HG03520 (cell line): ENCODE results near the gene PHF23.

Experiments
- ATAC-seq: cut with Tn5 transposase; IDR thresholded peaks from one replicate; pipeline ENCODE4 v1.9.1; 2021; ENCODE audit warnings: mild to moderate bottlenecking, moderate library complexity; ENCODE audit not compliant: unreplicated experiment

Gene PHF23

DNA sequence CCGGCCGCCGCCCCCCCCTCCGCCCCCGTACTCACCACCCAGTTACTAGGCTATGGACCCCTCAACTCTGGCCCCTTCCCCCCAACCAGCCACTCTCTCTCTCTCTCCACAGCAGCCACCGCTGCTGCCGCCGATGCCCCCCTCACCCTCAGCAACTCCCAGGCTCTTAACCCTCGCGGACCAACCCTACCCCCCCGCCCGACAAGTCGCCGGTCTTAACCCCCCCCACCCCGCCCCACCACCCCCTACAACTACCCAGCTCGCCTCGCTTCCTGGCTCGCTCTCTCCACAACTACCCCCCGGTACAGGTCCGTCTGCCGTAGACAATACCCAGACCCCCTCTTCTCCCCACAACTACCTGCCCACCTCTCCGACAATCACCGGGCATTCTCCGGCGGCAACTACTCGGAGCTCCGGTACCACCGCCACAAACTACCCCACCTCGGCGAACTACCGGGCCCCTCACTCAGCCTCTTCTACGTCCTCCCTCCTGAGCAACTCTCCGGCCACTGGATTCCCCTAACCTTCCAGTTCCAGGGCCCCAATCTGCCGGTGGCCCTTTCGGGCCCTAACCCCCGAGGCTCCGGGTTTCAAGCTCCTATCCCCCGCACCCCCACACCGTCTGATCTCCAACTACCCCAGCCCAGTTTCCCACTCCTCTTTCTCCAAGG is 702 bp downstream of the PHF23 start:
- no peak for ATAC-seq

DNA sequence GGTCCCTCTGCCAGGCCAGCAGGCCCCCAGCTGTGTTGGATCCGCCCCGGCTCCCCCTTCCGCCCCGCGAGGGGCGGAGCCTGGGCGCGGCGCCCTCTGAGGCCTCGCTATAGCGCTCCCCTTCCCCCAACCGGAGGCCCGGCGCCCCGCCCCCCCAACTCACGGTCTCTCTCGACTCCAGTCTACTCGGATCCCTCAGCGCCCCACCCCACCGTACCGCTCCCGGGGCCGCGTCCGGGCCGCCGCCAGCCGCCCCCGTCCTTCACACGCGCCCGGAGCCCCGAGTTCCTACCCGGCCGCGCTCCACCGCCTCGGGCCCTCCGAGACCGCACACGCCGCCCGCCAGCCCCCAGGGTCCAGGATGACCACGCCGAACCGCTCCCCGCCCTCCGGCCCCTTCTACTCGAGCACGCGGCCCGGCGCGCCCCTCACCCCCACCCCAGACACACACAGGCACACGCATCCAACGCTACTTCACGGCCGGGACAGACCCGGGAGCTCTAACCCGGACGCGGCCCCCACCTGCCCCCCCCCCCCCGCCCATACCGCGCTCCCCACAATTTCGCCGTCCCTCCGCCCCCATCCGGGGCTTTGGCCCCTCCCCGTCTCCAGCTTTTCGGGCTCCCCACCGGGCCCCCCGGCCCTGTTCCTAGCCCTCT is 1.4 kb downstream of the PHF23 start:
- ATAC-seq = no peak

DNA sequence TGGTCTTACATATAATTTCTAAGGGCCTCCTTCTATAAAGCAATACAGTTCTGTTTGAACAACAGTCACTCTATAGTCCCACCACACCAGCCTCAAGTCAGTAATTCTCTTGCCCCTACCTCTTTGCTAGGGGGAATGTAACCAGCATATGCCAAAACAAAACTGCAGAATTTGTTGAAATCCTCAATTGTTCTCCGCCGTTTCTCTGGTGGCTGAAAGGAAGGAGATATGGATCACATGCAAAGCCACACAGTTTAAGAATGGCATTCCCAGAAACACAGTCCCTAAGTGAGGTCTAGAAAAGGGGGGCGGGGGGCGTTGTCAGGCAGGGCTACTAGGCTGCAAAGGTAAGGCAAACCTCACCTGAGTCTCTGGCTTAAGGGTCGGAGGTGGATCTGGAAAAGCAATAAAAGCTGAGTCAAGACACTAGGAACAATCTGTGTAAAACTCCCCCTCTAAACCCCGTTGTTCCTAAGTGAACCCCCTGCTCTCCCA is 1.9 kb downstream of the PHF23 start:
- ATAC-seq = no peak

DNA sequence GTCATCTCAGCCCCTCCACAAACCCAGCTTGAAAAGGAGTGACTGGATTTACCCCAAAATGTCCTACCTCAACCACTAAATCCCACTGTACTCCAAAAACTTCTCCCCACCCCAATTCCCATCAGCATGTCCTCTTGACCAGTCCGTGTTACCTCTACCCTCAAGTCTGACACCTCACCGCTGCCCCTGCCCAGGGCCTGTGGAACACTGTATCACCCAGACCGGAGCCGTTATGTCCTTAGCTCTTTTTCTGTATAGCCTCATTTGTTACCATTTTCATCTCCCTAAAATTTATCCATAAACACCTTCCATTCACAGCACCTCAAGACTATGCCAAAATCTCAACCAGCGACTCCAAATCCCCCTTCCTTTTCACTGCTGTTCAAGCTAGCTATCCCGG is 2.4 kb downstream of the PHF23 start:
- ATAC-seq = no peak

DNA sequence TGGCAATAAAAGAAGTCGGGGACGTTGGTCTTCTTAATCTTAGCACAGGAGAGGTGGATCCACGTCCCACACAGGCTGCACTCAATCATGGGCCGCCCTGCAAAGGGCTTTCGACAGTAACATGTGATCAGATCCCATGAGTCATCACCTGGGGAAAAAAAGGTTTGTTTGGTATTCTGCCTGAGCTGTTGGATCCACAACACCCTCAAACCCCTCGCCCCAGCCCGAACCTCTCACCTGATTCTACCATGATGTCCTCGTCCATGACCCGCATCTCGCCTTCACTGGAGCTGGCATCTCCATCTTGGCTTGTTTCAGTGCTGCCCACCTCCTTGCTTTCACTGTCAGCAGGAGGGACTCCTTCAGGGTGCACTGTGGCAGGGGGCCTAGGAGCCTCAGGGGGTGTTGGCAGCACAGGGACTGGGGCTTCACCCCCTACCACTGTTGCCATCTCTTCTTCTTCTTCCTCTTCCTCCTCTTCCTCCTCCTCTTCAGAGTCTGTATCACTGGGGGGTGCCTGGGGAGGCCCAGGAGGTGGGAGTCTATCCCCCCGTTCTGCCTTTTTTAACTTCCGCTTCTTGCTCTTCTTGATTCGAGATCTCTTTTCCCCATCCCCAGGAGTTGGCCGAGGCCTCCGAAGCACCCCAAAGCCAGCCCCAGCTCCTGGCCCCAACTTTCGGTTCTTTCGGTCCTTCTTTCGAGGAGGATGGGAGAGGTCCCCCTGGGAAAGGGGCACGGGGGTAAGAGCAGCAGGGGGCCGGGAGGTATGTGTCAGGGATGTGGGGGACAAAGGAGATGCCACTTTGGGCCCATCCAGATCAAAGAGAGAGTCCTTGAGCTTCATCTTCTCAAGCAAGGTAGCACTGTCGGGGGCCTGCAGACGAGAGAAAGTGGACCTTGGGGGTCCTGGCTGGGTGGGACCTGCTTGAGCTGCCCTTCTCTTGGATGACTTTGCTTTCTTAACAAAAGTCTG is 3.3 kb downstream of the PHF23 start:
- ATAC-seq = no peak

DNA sequence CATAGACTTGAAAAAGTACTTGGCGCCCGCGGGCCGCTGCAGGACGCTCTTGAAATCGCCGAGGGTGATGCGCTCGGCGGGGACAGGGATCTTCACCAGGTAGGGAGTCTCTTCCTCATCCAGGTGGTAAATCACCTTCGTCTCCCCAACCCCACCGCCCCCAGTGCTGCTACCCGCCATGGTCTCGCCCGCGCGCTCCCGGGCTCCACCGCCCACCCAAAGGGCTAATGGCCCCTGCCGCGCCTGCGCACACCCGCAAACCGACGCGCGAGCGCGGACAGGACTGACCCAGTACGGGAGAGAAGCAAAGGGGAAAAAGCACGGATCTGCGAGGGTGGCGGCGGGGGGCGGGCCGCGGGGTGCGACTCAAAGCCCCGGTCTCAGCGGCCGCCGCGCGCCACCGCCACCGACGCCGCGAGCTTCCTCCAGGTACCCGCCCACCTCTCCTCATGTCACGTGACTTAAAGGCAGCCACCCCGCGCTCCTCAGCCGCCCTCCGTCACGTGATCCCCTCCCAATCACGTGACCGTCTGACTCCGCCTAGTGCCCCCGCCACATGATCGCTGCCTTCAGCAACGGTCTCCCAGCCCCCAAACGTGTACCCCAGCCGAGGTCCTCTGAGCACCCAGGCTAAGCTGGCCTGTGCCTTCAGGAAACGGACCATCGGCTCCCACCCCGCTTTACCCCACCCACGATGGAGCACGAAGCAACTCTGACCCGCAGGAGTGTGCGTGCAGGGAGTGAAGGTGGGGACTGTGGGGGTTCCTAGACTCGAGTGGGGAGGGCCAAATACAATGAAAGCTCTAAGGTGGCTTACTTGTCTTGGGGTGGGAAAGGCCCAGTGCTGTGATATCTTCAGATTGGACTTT is 4.9 kb downstream of the PHF23 start, which contains the start of gene DVL2:
DVL2 (minus strand) TSS at position 435 of the 869 bp plus-strand sequence; CDS start at position 180, 255 bp downstream.
- ATAC-seq = peak; percentile 44

DNA sequence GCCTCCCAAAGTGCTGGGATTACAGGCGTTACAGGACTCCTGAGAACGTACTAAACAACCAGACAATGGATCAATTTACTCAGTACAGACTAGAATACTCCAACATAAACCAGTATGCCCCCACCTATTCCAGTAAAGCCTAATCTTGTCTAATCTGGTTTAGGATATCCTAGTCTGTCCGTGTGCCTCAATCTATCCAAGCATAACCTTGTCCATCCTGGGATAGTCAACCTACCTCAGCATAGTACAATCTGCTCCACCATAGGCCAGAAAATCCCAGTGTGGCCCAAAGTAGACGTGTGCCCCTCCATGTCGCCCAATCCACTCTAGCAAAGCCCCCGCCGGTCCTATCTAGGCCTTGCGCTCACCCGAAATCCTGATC is 5.6 kb downstream of the PHF23 start:
- ATAC-seq = no peak

DNA sequence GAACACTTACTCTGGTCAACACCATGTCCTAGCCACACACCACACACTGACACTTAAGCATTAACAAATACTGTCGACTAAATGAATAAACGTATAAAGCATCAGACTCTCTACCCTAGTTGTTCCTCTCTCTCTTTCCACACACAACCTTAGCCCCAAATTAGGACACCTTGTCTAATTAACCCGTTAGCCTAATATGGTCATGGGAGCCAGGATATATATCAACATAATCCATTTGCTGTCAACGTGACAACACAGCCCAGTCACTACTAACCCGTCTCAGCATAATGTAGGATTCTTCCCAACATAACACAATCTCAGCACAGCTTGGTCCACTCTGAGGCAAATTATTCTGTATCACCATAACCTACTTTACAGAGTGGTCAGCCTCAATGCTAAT is 7.1 kb downstream of the PHF23 start:
- no peak for ATAC-seq

DNA sequence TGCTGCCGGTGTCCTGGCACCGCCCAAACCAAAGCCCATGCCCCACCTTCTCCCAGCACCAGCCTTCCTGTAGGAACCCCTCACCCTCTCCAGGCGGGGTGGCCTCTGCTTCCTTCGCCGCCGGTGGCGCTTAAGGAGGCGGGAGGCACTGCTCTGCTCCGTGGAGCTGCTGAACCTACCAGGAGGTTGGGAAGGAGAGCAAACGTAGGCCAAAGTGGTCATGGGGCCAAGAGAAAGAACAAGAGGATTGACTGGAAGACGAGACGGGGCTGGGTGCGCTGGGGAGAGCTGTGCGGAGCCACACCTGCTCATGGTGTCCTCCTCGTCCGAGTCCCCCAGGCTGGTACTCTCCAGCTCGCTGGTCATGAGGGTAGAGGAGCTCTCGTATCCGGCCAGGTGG is 9.8 kb downstream of the PHF23 start:
- no peak for ATAC-seq

DNA sequence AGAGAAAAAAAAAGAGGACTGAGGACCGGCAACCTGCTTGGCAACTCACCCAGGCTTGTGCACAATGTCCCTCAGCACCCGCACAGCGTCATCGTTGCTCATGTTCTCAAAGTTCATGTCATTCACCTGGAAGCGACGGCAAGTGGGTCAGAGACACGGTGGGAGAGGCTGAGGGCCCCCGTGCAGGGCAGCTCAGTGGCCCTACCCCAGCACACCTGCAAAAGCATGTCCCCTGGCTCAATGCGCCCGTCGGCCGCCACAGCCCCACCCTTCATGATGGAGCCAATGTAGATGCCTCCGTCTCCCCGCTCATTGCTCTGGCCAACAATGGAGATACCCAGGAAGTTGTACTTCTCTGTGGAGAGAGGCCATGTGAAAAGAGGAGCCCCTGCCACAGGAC is 10.3 kb downstream of the PHF23 start:
- no peak for ATAC-seq

DNA sequence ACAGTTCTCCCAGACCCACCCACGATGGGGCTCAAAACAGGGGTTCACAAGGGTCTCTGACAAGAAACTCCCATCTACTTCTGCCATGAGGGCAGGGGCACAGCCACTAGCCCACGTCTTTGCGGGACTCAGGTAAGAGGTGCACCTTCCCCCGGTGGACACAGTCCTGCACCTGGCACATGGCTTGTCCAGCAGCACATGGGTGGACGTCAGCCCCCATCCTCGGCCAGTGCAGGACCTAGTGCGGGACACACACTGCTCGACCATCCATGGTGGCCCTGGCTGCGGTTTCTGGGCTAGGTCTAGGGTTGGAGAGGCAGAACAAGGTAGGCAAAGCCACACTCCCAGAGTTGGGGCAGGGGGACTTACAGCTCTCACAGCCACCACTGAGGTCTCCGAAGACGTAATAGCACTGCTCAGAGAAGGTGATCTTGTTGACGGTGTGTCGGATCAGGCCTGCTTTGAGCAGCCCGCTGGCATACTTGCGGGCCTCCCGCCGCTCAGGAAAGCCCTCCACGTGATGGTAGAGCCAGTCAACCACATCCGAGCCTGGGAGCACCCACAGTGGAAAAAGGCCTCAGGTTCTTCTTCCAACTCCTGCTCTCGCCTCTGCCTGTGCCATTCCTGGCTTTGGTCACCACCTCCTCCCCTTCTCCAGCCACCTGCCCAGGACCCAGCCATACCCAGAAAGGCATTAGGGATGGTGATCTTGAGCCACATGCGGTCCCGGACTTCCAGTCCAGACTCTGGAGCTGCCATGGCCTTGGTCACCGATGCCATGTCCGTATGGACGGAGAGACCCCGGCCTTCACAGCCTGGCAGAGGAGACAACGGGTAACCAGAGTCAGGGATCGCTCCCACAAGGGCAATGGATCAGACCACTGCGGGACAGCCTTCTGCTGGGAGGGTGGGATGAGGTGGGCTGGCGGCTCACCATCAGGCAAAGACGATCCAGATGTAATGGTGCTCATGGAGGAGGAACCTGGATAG is 12.2 kb downstream of the PHF23 start:
- no peak for ATAC-seq

DNA sequence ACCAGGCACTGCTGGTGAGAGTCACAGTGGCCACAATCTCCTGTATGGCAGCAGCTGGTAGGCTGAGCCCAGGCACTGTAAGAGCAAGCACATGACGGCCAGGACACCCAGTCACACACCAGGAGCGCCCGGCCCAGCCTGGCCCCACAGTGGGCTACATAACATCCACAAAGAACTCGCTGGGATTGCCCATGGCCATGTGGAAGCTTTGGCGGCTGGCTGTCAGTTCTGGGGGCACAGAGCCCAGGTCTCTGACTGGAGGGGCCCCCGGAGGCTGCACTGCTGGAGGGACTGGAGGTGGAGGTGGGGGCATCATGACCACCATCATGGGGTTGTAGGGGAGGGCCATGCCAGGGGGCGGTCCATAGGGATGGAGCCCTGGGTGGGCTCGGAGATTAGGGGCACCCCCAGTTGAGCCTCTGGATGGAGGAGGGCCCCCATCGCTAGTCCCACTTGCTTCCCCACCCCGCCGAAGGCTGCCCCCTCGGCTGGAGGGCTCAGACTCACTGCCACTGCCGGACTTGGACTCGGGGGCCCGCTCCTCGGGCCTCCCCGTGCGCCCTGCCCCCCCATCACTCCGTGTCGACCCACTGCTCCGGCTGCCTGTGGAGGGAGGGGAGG is 13.4 kb downstream of the PHF23 start:
- ATAC-seq = no peak

DNA sequence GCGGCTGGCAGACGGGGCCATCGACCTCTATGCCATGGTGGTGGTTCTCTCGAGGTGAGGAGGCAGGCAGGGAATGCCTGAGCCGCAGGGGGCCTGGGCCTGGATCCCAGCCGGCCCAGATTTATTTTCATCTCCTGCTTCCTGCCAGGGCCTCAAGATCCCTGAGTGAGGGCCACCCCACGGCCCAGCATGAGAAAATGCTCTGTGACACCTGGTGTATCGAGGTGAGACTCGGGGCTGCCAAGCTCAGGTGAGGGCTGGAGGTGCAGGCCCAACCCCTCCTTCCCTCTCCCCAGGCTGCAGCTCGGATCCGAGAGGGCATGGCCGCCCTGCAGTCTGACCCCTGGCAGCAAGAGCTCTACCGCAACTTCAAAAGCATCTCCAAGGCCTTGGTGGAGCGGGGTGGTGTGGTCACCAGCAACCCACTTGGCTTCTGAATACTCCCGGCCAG is 14.6 kb downstream of the PHF23 start:
- no peak for ATAC-seq

DNA sequence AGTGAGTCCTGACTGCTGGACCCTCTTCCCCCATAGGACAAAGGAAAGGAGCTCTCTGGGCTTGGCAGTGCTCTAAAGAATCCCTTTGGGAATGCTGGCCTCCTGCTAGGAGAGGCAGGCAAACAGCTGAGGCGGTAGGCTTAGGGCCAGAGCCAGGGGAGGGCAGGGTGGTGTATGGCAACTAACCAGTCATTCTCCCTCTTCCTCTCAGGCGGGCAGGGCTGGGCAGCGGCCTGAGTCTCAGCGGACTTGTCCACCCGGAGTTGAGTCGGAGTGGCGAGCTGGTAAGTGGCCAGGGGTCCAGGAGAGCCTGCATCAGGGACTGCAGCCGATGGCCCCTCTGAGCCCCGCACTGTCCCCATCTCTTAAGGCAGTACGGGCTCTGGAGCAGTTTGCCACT is 15.1 kb downstream of the PHF23 start:
- no peak for ATAC-seq

DNA sequence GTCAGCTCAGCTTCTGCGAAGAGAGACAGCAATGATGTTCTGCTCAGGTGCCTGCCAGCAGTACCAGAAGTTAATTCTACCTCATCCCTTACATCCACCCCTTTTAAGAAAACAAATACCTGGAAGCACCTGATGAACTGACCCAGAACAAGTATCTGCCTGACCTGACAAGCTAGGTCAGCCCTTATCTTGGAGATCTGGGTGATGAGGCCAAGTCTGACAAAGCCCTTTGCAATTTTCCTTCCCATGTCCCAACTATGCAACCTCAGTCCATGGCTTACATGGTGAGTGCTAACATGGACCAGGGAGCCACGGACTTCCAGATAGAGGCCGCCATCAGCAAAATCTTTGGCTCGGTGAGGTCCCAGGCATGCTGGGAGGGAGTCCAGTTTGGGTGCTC is 15.9 kb downstream of the PHF23 start:
- ATAC-seq = no peak

DNA sequence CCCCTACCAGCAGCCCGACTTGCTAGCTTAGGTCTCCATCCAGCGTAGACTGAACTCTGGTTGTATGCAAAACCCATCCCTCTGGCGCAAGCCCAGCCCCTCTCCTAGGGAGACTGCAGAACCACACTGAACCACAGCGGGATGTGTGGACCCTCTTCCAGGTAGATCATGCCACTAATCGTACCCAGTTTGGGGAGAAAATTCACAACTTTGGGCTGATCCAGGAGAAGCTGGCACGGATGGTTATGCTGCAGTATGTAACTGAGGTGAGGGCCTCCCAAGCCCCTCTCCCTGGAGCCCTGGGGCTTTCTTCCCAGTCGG is 16.3 kb downstream of the PHF23 start:
- ATAC-seq = no peak

DNA sequence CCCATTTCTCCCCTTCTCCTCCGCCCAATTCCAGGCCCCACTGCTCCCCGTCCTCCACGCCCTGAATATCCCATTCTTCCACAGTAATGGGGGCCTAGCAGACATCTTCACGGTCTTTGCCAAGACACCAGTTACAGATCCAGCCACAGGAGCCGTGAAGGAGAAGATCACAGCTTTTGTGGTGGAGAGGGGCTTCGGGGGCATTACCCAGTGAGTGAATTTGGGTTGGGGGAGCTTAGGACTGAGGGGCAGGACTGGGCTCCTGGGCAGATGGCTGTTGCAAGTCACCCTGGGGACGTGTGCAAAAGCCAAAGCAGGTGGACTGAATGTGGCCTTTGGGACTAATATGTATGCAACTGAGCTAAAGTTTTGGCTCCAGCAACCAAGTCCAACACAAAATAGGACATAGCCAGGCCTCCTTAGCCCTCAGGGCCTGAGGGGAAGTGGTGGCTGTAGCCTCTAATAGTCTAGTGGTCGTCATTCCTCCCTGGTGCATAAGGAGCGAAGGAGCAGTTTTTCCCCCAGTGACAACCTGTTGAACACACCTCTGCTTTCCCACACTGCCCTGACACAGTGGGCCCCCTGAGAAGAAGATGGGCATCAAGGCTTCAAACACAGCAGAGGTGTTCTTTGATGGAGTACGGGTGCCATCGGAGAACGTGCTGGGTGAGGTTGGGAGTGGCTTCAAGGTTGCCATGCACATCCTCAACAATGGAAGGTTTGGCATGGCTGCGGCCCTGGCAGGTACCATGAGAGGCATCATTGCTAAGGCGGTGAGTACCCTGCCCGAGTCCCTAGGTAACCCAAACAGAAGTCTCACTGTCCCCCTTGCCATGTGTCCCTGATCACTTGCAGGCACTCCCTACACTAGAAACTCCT is 16.9 kb downstream of the PHF23 start:
- no peak for ATAC-seq
